Activated T-cell treated with anti-CD3 and anti-CD28 coated beads, Interleukin-2, amount 50 U/mL, for 24 hours (primary cell): ENCODE results near the gene CLEC17A.

Source experiments
- DNase-seq: peaks from one replicate; pipeline ENCODE4 v3.0.0-alpha.2; 2020
- H3K27ac Mint-ChIP-seq: 2 replicates; pipeline ENCODE4 v1.8.0; 2020; ENCODE audit warnings: mild to moderate bottlenecking, mixed read lengths
- H3K27me3 Mint-ChIP-seq: 2 replicates; pipeline ENCODE4 v1.8.0; 2020; ENCODE audit warnings: mixed read lengths
- H3K36me3 Mint-ChIP-seq: 2 replicates; pipeline ENCODE4 v1.8.0; 2020; ENCODE audit warnings: low read depth, mixed read lengths
- H3K4me1 Mint-ChIP-seq: 2 replicates; pipeline ENCODE4 v1.8.0; 2020; ENCODE audit warnings: low read depth, mixed read lengths
- H3K4me3 Mint-ChIP-seq: 2 replicates; pipeline ENCODE4 v1.8.0; 2020; ENCODE audit warnings: mild to moderate bottlenecking, moderate library complexity, mixed read lengths
- H3K9me3 Mint-ChIP-seq: 2 replicates; pipeline ENCODE4 v1.8.0; 2020; ENCODE audit warnings: mixed read lengths

The CLEC17A gene

GRCh38 chr19:14553042-14553938 is 29.6 kb upstream of the CLEC17A start:
- Mint-ChIP-seq H3K4me1 (peaks cover 60% of the 10 kb centered on the region), H3K27ac (peak overlapping the region; percentile 78), H3K27me3 (no peaks in the 10 kb centered on the region), H3K36me3 (peaks cover 28% of the 10 kb centered on the region), H3K4me3 (no peak overlapping the region), H3K9me3 (no peaks in the 10 kb centered on the region)
- no peak for DNase-seq

- peak overlapping the region; percentile 53 for H3K27ac Mint-ChIP-seq
- H3K4me1 Mint-ChIP-seq, result peaks cover 63% of the 10 kb centered on the region
- no peaks in the 10 kb centered on the region for H3K9me3 Mint-ChIP-seq
- no peaks in the 10 kb centered on the region for H3K27me3 Mint-ChIP-seq
- no peak for DNase-seq
- H3K4me3 Mint-ChIP-seq, result no peak overlapping the region
- H3K36me3 Mint-ChIP-seq, result peaks cover 22% of the 10 kb centered on the region
These were observed 29.0 kb upstream of the CLEC17A start for GRCh38 chr19:14553939-14554243.

- no peaks in the 10 kb centered on the region for H3K27me3 Mint-ChIP-seq
- peak overlapping the region; percentile 32 for H3K27ac Mint-ChIP-seq
- H3K9me3 Mint-ChIP-seq, result no peaks in the 10 kb centered on the region
- H3K4me1 Mint-ChIP-seq, result peaks cover 63% of the 10 kb centered on the region
- DNase-seq, result no peak
- peaks cover 19% of the 10 kb centered on the region for H3K36me3 Mint-ChIP-seq
- no peak overlapping the region for H3K4me3 Mint-ChIP-seq
These were observed 28.5 kb upstream of the CLEC17A start for GRCh38 chr19:14554382-14554812.

- Mint-ChIP-seq H3K36me3 (peaks cover 15% of the 10 kb centered on the region), H3K4me1 (peaks cover 56% of the 10 kb centered on the region), H3K4me3 (no peak overlapping the region), H3K9me3 (no peaks in the 10 kb centered on the region), H3K27me3 (no peaks in the 10 kb centered on the region), H3K27ac (peak overlapping the region; percentile 79)
- no peak for DNase-seq
These were observed 26.8 kb upstream of the CLEC17A start for GRCh38 chr19:14555918-14556661.

GRCh38 chr19:14556662-14557188 is 26.2 kb upstream of the CLEC17A start:
- no peaks in the 10 kb centered on the region for H3K9me3 Mint-ChIP-seq
- no peaks in the 10 kb centered on the region for H3K27me3 Mint-ChIP-seq
- H3K4me1 Mint-ChIP-seq, result peaks cover 55% of the 10 kb centered on the region
- no peak overlapping the region for H3K4me3 Mint-ChIP-seq
- peaks cover 16% of the 10 kb centered on the region for H3K36me3 Mint-ChIP-seq
- DNase-seq, result peak; percentile 83
- H3K27ac Mint-ChIP-seq, result no peak overlapping the region

GRCh38 chr19:14558370-14559066 is 24.4 kb upstream of the CLEC17A start:
- DNase-seq, result no peak
- Mint-ChIP-seq H3K9me3 (no peaks in the 10 kb centered on the region), H3K27me3 (no peaks in the 10 kb centered on the region), H3K27ac (no peak overlapping the region), H3K4me1 (peaks cover 46% of the 10 kb centered on the region), H3K4me3 (no peak overlapping the region), H3K36me3 (peaks cover 13% of the 10 kb centered on the region)

- Mint-ChIP-seq H3K27me3 (no peaks in the 10 kb centered on the region), H3K4me3 (no peak overlapping the region), H3K4me1 (peaks cover 41% of the 10 kb centered on the region), H3K36me3 (peaks cover 20% of the 10 kb centered on the region), H3K27ac (peak overlapping the region; percentile 89), H3K9me3 (no peaks in the 10 kb centered on the region)
- no peak for DNase-seq
These were observed 22.7 kb upstream of the CLEC17A start for GRCh38 chr19:14559916-14560775.

- Mint-ChIP-seq H3K36me3 (peaks cover 26% of the 10 kb centered on the region), H3K4me3 (no peak overlapping the region), H3K27me3 (no peaks in the 10 kb centered on the region), H3K4me1 (peaks cover 39% of the 10 kb centered on the region), H3K27ac (peak overlapping the region; percentile 89), H3K9me3 (no peaks in the 10 kb centered on the region)
- no peak for DNase-seq
These were observed 22.1 kb upstream of the CLEC17A start for GRCh38 chr19:14560776-14561108.

- peaks cover 34% of the 10 kb centered on the region for H3K4me1 Mint-ChIP-seq
- peaks cover 31% of the 10 kb centered on the region for H3K36me3 Mint-ChIP-seq
- H3K4me3 Mint-ChIP-seq, result no peak overlapping the region
- H3K9me3 Mint-ChIP-seq, result no peaks in the 10 kb centered on the region
- no peak overlapping the region for H3K27ac Mint-ChIP-seq
- no peaks in the 10 kb centered on the region for H3K27me3 Mint-ChIP-seq
- DNase-seq, result no peak
These were observed 21.6 kb upstream of the CLEC17A start for GRCh38 chr19:14561249-14561648.

- Mint-ChIP-seq H3K27ac (peak overlapping the region; percentile 61), H3K27me3 (no peaks in the 10 kb centered on the region), H3K36me3 (peaks cover 35% of the 10 kb centered on the region), H3K4me1 (peaks cover 28% of the 10 kb centered on the region), H3K4me3 (no peak overlapping the region), H3K9me3 (no peaks in the 10 kb centered on the region)
- DNase-seq, result no peak
These were observed 21.0 kb upstream of the CLEC17A start for GRCh38 chr19:14561847-14562351.

- Mint-ChIP-seq H3K9me3 (no peaks in the 10 kb centered on the region), H3K27ac (peak overlapping the region; percentile 68), H3K4me1 (peaks cover 35% of the 10 kb centered on the region), H3K36me3 (peaks cover 44% of the 10 kb centered on the region), H3K4me3 (no peak overlapping the region), H3K27me3 (no peaks in the 10 kb centered on the region)
- DNase-seq, result no peak
These were observed 20.0 kb upstream of the CLEC17A start for GRCh38 chr19:14562660-14563589.

GRCh38 chr19:14563590-14563926 is 19.3 kb upstream of the CLEC17A start:
- Mint-ChIP-seq H3K4me1 (peaks cover 33% of the 10 kb centered on the region), H3K36me3 (peaks cover 47% of the 10 kb centered on the region), H3K9me3 (no peaks in the 10 kb centered on the region), H3K27ac (peak overlapping the region; percentile 82), H3K27me3 (no peaks in the 10 kb centered on the region), H3K4me3 (no peak overlapping the region)
- no peak for DNase-seq
